OCI-LY3 (cell line): ENCODE results near the gene STK17A.
"Not testable (repeated sequence)": the region's sequence is repeated elsewhere in the genome, so short reads cannot be mapped to it uniquely, and the experiment has no call there.

ENCODE experiments used
- H2AFZ ChIP-seq: fragments of 200-600, 300-600 bp; shearing (Covaris generic); 2 replicates; pipeline ENCODE4 v1.6.0; 2014; ENCODE audit warnings: antibody characterized with exemption, low read depth, low read length
- H3K27ac ChIP-seq: fragments of 200-600, 300-600 bp; sonication (generic); 2 replicates; pipeline ENCODE4 v1.5.1; 2014; ENCODE audit warnings: mild to moderate bottlenecking, low read length, moderate library complexity, mixed read lengths
- H3K27me3 ChIP-seq: fragments of 200-600, 300-600 bp; sonication (generic); 2 replicates; pipeline ENCODE4 v1.6.1; 2014; ENCODE audit warnings: low read depth, low read length, mixed read lengths
- H3K36me3 ChIP-seq: fragments of 200-600, 300-600 bp; sonication (generic); replicated peaks from 2 replicates; pipeline ENCODE3; 2014; ENCODE audit warnings: low read depth, low read length, mixed read lengths
- H3K4me1 ChIP-seq: fragments of 300-600, 200-600 bp; sonication (generic); 2 replicates; pipeline ENCODE4 v1.6.1; 2014; ENCODE audit warnings: low read length, mixed read lengths
- H3K4me2 ChIP-seq: fragments of 200-600, 300-600 bp; sonication (generic); 2 replicates; pipeline ENCODE4 v1.6.1; 2014; ENCODE audit warnings: low read length, mixed read lengths
- H3K4me3 ChIP-seq: fragments of 300-600, 200-600 bp; sonication (generic); 2 replicates; pipeline ENCODE4 v1.5.1; 2014; ENCODE audit warnings: antibody characterized with exemption, mild to moderate bottlenecking, low read length, moderate library complexity
- H3K79me2 ChIP-seq: fragments of 300-600, 200-600 bp; shearing (Covaris generic); 2 replicates; pipeline ENCODE4 v1.6.1; 2014; ENCODE audit warnings: mild to moderate bottlenecking, low read length, mixed read lengths
- H3K9ac ChIP-seq: fragments of 300-600, 200-600 bp; shearing (Covaris generic); 2 replicates; pipeline ENCODE4 v1.6.0; 2014; ENCODE audit warnings: mild to moderate bottlenecking, low read length, moderate library complexity
- H3K9me3 ChIP-seq: fragments of 200-600, 300-600 bp; shearing (Covaris generic); 2 replicates; pipeline ENCODE4 v1.6.1; 2014; ENCODE audit warnings: low read length, mixed read lengths; ENCODE audit not compliant: insufficient read depth
- H4K20me1 ChIP-seq: fragments of 200-600, 300-600 bp; sonication (generic); 2 replicates; pipeline ENCODE4 v1.6.1; 2016; ENCODE audit warnings: low read length, mixed read lengths; ENCODE audit not compliant: insufficient read depth
- CTCF ChIP-seq: fragments of 200-600, 300-600 bp; sonication (generic); IDR thresholded peaks from 2 replicates; pipeline ENCODE4 v1.5.1; 2014; ENCODE audit warnings: antibody characterized with exemption, low read length, low read depth
- EZH2phosphoT487 ChIP-seq: fragments of 200-600 bp; shearing (Covaris generic); IDR thresholded peaks from 2 replicates; pipeline ENCODE4 v1.6.1; 2018; ENCODE audit warnings: antibody characterized with exemption, mixed run types, low read depth

STK17A gene

GRCh38 chr7:43669286-43670081, 86.6 kb downstream of the STK17A start:
- H3K4me1 ChIP-seq = peaks cover 37% of the 10 kb centered on the region
- H3K4me3 ChIP-seq = peak overlapping the region; percentile 59
- H3K27me3 ChIP-seq = no peaks in the 10 kb centered on the region
- H3K4me2 ChIP-seq = peak overlapping the region; percentile 83
- TF ChIP-seq CTCF = no peak
- peak overlapping the region; percentile 51 for H3K9ac ChIP-seq
- peaks cover 9% of the 10 kb centered on the region; the same call in 1 of the 2 replicates for H3K9me3 ChIP-seq
- peaks cover 39% of the 10 kb centered on the region for H3K36me3 ChIP-seq
- H3K79me2 ChIP-seq = peaks cover 76% of the 10 kb centered on the region
- peak overlapping the region; percentile 59 for H3K27ac ChIP-seq
- H4K20me1 ChIP-seq = no peaks in the 10 kb centered on the region
- no peak overlapping the region for H2AFZ ChIP-seq

- Histone ChIP-seq H3K79me2 (peaks cover 80% of the 10 kb centered on the region), H3K4me3 (no peak overlapping the region), H3K27ac (no peak overlapping the region), H3K36me3 (peaks cover 28% of the 10 kb centered on the region), H3K9ac (no peak overlapping the region), H4K20me1 (no peaks in the 10 kb centered on the region), H3K4me2 (no peak overlapping the region), H2AFZ (no peak overlapping the region), H3K27me3 (no peaks in the 10 kb centered on the region), H3K9me3 (peaks cover 5% of the 10 kb centered on the region; the same call in 1 of the 2 replicates), H3K4me1 (peaks cover 22% of the 10 kb centered on the region)
- no peak for TF ChIP-seq CTCF
Observed at GRCh38 chr7:43671521-43671920, 88.6 kb downstream of the STK17A start.

- H3K9me3 ChIP-seq, H4K20me1 ChIP-seq, H3K9ac ChIP-seq, H3K27ac ChIP-seq, H2AFZ ChIP-seq, H3K4me2 ChIP-seq, H3K27me3 ChIP-seq, H3K4me3 ChIP-seq: not testable (repeated sequence)
- Histone ChIP-seq H3K4me1 (peaks cover 22% of the 10 kb centered on the region), H3K79me2 (peaks cover 86% of the 10 kb centered on the region), H3K36me3 (peaks cover 18% of the 10 kb centered on the region)
Observed at GRCh38 chr7:43673243-43673976, 90.5 kb downstream of the STK17A start.

- Histone ChIP-seq H3K4me3 (no peak overlapping the region), H3K4me1 (peaks cover 12% of the 10 kb centered on the region), H3K9me3 (no peaks in the 10 kb centered on the region), H3K27ac (no peak overlapping the region), H3K79me2 (peaks cover 88% of the 10 kb centered on the region), H2AFZ (no peak overlapping the region), H3K36me3 (peaks cover 18% of the 10 kb centered on the region), H3K27me3 (no peaks in the 10 kb centered on the region), H4K20me1 (0 out of 2 replicates have a peak, but pooled peaks cover 4% of the 10 kb centered on the region), H3K9ac (no peak overlapping the region), H3K4me2 (no peak overlapping the region)
- TF ChIP-seq CTCF = no peak
- TF ChIP-seq EZH2phosphoT487 = no peak
Observed at GRCh38 chr7:43674559-43675436, 91.9 kb downstream of the STK17A start.
